HT1080 (cell line): Measurements from ENCODE around the gene DIP2C. TPM values are rescaled to one million over a fixed set of nuclear protein-coding genes. Genes with fewer than 3 reads are reported as not detected.
"Not testable (repeated sequence)": the region's sequence is repeated elsewhere in the genome, so short reads cannot be mapped to it uniquely, and the experiment has no call there.

Source experiments
- DNase-seq: peaks from one replicate; pipeline ENCODE4 v3.0.0-alpha.2; 2015; ENCODE audit warnings: low read depth
- total RNA-seq: library from RNA; depleted of rRNA; stranded (reverse); fragments of >200 nt; shearing (Covaris generic); gene quantifications from 2 replicates; pipeline ENCODE4 v1.2.3, GENCODE V29; 2014

Gene DIP2C
- total RNA-seq, 1 experiment from 2014 or later = 3.2 TPM

- no peak for DNase-seq
These were observed 47.1 kb downstream of the DIP2C start for GRCh38 chr10:642186-642890.

GRCh38 chr10:641149-642010 is 48.1 kb downstream of the DIP2C start:
- no peak for DNase-seq

GRCh38 chr10:640673-641045 is 48.8 kb downstream of the DIP2C start:
- DNase-seq = no peak

- DNase-seq = no peak
These were observed 49.5 kb downstream of the DIP2C start for GRCh38 chr10:639751-640672.

- no peak for DNase-seq
These were observed 50.3 kb downstream of the DIP2C start for GRCh38 chr10:639001-639750.

GRCh38 chr10:637771-638195 is 51.7 kb downstream of the DIP2C start:
- DNase-seq = no peak

GRCh38 chr10:637221-637620 is 52.2 kb downstream of the DIP2C start:
- DNase-seq = no peak

GRCh38 chr10:636769-637168 is 52.7 kb downstream of the DIP2C start:
- no peak for DNase-seq

- no peak for DNase-seq
These were observed 53.3 kb downstream of the DIP2C start for GRCh38 chr10:636016-636730.

GRCh38 chr10:635088-635861 is 54.2 kb downstream of the DIP2C start:
- DNase-seq = no peak

- DNase-seq = no peak
These were observed 55.2 kb downstream of the DIP2C start for GRCh38 chr10:634256-634655.

- DNase-seq = no peak
These were observed 55.9 kb downstream of the DIP2C start for GRCh38 chr10:633279-634245.

- DNase-seq = not testable (repeated sequence)
These were observed 56.7 kb downstream of the DIP2C start for GRCh38 chr10:632807-633177.

- DNase-seq = not testable (repeated sequence)
These were observed 57.2 kb downstream of the DIP2C start for GRCh38 chr10:632155-632806.

- no peak for DNase-seq
These were observed 58.2 kb downstream of the DIP2C start for GRCh38 chr10:631266-631665.

- DNase-seq = no peak
These were observed 58.8 kb downstream of the DIP2C start for GRCh38 chr10:630581-631073.

GRCh38 chr10:629186-629998 is 60.1 kb downstream of the DIP2C start:
- no peak for DNase-seq
